Endothelial cell of umbilical vein (primary cell): ENCODE measurements around the gene KCNH2. TPM values are rescaled to one million over a fixed set of nuclear protein-coding genes. Genes with fewer than 3 reads are reported as not detected.

Experiments used
- BruUV-seq: library from RNA; stranded (reverse); fragments of 400-500 nt; replicated peaks from 2 replicates; lab custom pipeline; 2021; lab: Mats Ljungman, UMichigan
- CTCF ChIA-PET: fragments of 300-600, 350-600 bp; sonication (Branson Sonifier 250); formaldehyde crosslinking; loops from one replicate; lab custom pipeline; 2021; ENCODE audit warnings: antibody characterized with exemption, inconsistent platforms; lab: Charles Lee
- POLR2A ChIA-PET: fragments of 300-600, 350-600 bp; sonication (Branson Sonifier 250); formaldehyde crosslinking; loops from one replicate; lab custom pipeline; 2021; ENCODE audit warnings: antibody characterized with exemption, inconsistent platforms; lab: Charles Lee
- DNase-seq: peaks from one replicate; pipeline ENCODE4 v3.0.0-alpha.2; 2011; ENCODE audit warnings: low read depth, low spot score
- FAIRE-seq: peaks from 2 replicates; lab custom pipeline; 2011; peaks lifted over from hg19 to GRCh38; lab: Jason Lieb, UNC
- H2AFZ ChIP-seq: 2 replicates; pipeline ENCODE4 v1.6.0; 2012; ENCODE audit warnings: low read depth, low read length, control low read depth, inconsistent platforms
- H3K27ac ChIP-seq: 2 replicates; pipeline ENCODE4 v1.5.1; 2011; ENCODE audit warnings: low read depth, mild to moderate bottlenecking, control low read depth, low read length, moderate library complexity; ENCODE audit not compliant: insufficient read depth
- H3K27me3 ChIP-seq, 2 experiments: 2 replicates each; pipeline versions ENCODE4 v1.6.0 to v1.6.1; 2011; ENCODE audit warnings: low read length in 2 of 2, mixed read lengths in 1 of 2; ENCODE audit not compliant: control insufficient read depth in 2 of 2, insufficient read depth in 2 of 2
- H3K36me3 ChIP-seq, 2 experiments: 2 replicates in 1 of 2; 3 replicates in 1 of 2; pipeline ENCODE4 v1.5.1; 2011; ENCODE audit warnings: low read length in 2 of 2, mild to moderate bottlenecking in 1 of 2, moderate library complexity in 1 of 2; ENCODE audit not compliant: control insufficient read depth in 2 of 2, insufficient read depth in 2 of 2; ENCODE audit errors: extremely low read depth in 1 of 2
- H3K4me1 ChIP-seq: 3 replicates; pipeline ENCODE4 v1.5.1; 2011; ENCODE audit warnings: mild to moderate bottlenecking, low read length; ENCODE audit not compliant: control insufficient read depth, insufficient read depth; ENCODE audit errors: extremely low read depth
- H3K4me2 ChIP-seq: 2 replicates; pipeline ENCODE4 v1.6.1; 2011; ENCODE audit warnings: low read length, control low read depth, mixed read lengths; ENCODE audit not compliant: insufficient read depth
- H3K4me3 ChIP-seq, 3 experiments: fragments of 200-600 bp in 1 of 3; sonication (generic), shearing (Covaris generic) in 1 of 3; replicated peaks in 1 of 3; 2 replicates each; pipeline ENCODE4 v1.5.1; 2011 to 2016; ENCODE audit warnings: control low read depth in 3 of 3, low read length in 3 of 3, mild to moderate bottlenecking in 2 of 3, inconsistent platforms in 1 of 3, low read depth in 1 of 3, moderate library complexity in 1 of 3; ENCODE audit not compliant: insufficient read depth in 1 of 3
- H3K79me2 ChIP-seq: 2 replicates; pipeline ENCODE4 v1.6.0; 2012; ENCODE audit warnings: low read length, inconsistent platforms; ENCODE audit not compliant: control insufficient read depth, insufficient read depth
- H3K9ac ChIP-seq: replicated peaks from 2 replicates; pipeline ENCODE3; 2011; ENCODE audit warnings: low read length, control low read depth; ENCODE audit not compliant: insufficient read depth; ENCODE audit errors: extremely low read depth
- H3K9me1 ChIP-seq: replicated peaks from 3 replicates; pipeline ENCODE4 v1.6.0; 2011; ENCODE audit warnings: mild to moderate bottlenecking, low read length; ENCODE audit not compliant: control insufficient read depth, insufficient read depth; ENCODE audit errors: extremely low read depth
- H3K9me3 ChIP-seq: replicated peaks from 2 replicates; pipeline ENCODE4 v1.5.1; 2012; ENCODE audit warnings: low read length, inconsistent platforms; ENCODE audit not compliant: control insufficient read depth, insufficient read depth
- H4K20me1 ChIP-seq: replicated peaks from 2 replicates; pipeline ENCODE3; 2011; ENCODE audit warnings: mild to moderate bottlenecking, low read length; ENCODE audit not compliant: control insufficient read depth, insufficient read depth; ENCODE audit errors: extremely low read depth
- CTCF ChIP-seq, 2 donors: IDR thresholded peaks; 1 replicate in 1 of 2; 2 replicates in 1 of 2; pipeline ENCODE4 v1.5.1; 2011; ENCODE audit warnings: low read length in 2 of 2, mild to moderate bottlenecking in 2 of 2, moderate library complexity in 2 of 2, control low read depth in 1 of 2, inconsistent platforms in 1 of 2, low read depth in 1 of 2; ENCODE audit not compliant: insufficient read depth in 1 of 2; ENCODE audit errors: extremely low read depth in 1 of 2
- EZH2 ChIP-seq: IDR thresholded peaks from 2 replicates; pipeline ENCODE4 v1.6.1; 2012; ENCODE audit warnings: borderline replicate concordance, low read depth, mild to moderate bottlenecking, moderate library complexity, low read length, inconsistent platforms; ENCODE audit not compliant: severe bottlenecking
- GATA2 ChIP-seq: IDR thresholded peaks from 2 replicates; pipeline ENCODE4 v1.7.0; 2011; ENCODE audit warnings: low read depth, mild to moderate bottlenecking, moderate library complexity, mixed read lengths, low read length; ENCODE audit not compliant: insufficient read length, insufficient read depth
- JUN ChIP-seq: IDR thresholded peaks from 2 replicates; pipeline ENCODE4 v1.6.1; 2011; ENCODE audit warnings: borderline replicate concordance, low read depth; ENCODE audit not compliant: insufficient read length, insufficient read depth
- MYC ChIP-seq: IDR thresholded peaks from one replicate; pipeline ENCODE4 v1.6.1; 2011; ENCODE audit warnings: mild to moderate bottlenecking, low read depth, low read length
- POLR2A ChIP-seq: IDR thresholded peaks from 2 replicates; pipeline ENCODE4 v1.6.1; 2012; ENCODE audit warnings: low read depth, mild to moderate bottlenecking, control low read depth, low read length
- POLR2AphosphoS5 ChIP-seq: IDR thresholded peaks from 2 replicates; pipeline ENCODE4 v1.6.1; 2012; ENCODE audit warnings: low read depth, mild to moderate bottlenecking, control low read depth, low read length, moderate library complexity; ENCODE audit not compliant: insufficient read depth
- dilution Hi-C: fragments of 300-500 bp; cut with MboI; formaldehyde crosslinking; loops from one replicate; pipeline ENCODE4 v1.15.0; 2019; ENCODE audit warnings: low sequenced_read_pairs; ENCODE audit not compliant: extremely low pct_ligation_motif_present
- intact Hi-C: fragments of 100-400 bp; cut with micrococcal nuclease; formaldehyde crosslinking; loops from one replicate; pipeline ENCODE4 v1.10.0; 2022
- polyA plus RNA-seq, 4 experiments: library from polyadenylated mRNA; depleted of rRNA in 3 of 4; stranded (reverse) in 3 of 4; unstranded in 1 of 4; fragments of >200 nt; gene quantifications; 2 replicates each; pipeline versions ENCODE4 v1.2.1 to v1.2.3, GENCODE V29; 2011 to 2012; ENCODE audit warnings: missing spikeins in 1 of 4
- total RNA-seq: library from RNA; stranded (reverse); gene quantifications from 2 replicates; pipeline ENCODE4 v1.2.3, GENCODE V29; 2021
- TF ChIP-seq, protein P1 (sequence below): IDR thresholded peaks from 2 replicates; pipeline ENCODE4 v1.6.1; 2011; ENCODE audit not compliant: insufficient read depth, insufficient read length

Gene KCNH2
- total and polyA plus RNA-seq, 2 donors (not counting 3 experiments of a cell fraction or from before 2014, with no cell fraction given), result 0.03 to 0.09 TPM

- DNase-seq (peak; percentile 12), FAIRE-seq (no peak)
- H3K27ac ChIP-seq, result no peak overlapping the region
- no peaks in the 10 kb centered on the region for H3K79me2 ChIP-seq
- TF ChIP-seq EZH2 (no peak), MYC (no peak), POLR2AphosphoS5 (no peak), GATA2 (no peak), JUN (no peak), CTCF (IDR thresholded peaks at IDR 0.05; ENCODE audit: extremely low read depth in 1 of 2, insufficient read depth in 1 of 2, low read depth in 1 of 2, low read length in 2 of 2) (peak; percentile 35 to 51), POLR2A (no peak)
- TF ChIP-seq, protein P1, sequence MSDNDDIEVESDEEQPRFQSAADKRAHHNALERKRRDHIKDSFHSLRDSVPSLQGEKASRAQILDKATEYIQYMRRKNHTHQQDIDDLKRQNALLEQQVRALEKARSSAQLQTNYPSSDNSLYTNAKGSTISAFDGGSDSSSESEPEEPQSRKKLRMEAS, result no peak
- H3K27me3 ChIP-seq, result peaks cover 18 to 25% of the 10 kb centered on the region in 2 experiments
- H4K20me1 ChIP-seq, result no peaks in the 10 kb centered on the region
- peak overlapping the region; percentile 43 for H2AFZ ChIP-seq
- CTCF ChIA-PET, result interaction anchor here (0.9 to 2.3 kb wide), 5 partner anchors 11 to 44 kb away, joined by 3 to 14 read pairs (median 6); no protein-coding TSS in a partner anchor
- POLR2A ChIA-PET, result no interaction called here
- no TSS peak for BruUV-seq
- peaks cover 10% of the 10 kb centered on the region for H3K4me1 ChIP-seq
- no peak overlapping the region for H3K9ac ChIP-seq
- no peaks in the 10 kb centered on the region for H3K9me1 ChIP-seq
- intact Hi-C loops, result loop anchor here (1.0 kb wide), 1 partner anchor 12 kb away; no protein-coding TSS in a partner anchor
- dilution Hi-C loops, result no loop called here
- H3K4me3 ChIP-seq, result peak overlapping the region in 1 of 3 experiments; percentile 8
- no peaks in the 10 kb centered on the region for H3K9me3 ChIP-seq
- no peaks in the 10 kb centered on the region for H3K36me3 ChIP-seq
- H3K4me2 ChIP-seq, result peak overlapping the region; percentile 24
These were observed 3.4 kb downstream of the KCNH2 start for GRCh38 chr7:150974468-150975391.
